ENCODE data around the gene C9orf50.

The C9orf50 gene

DNA sequence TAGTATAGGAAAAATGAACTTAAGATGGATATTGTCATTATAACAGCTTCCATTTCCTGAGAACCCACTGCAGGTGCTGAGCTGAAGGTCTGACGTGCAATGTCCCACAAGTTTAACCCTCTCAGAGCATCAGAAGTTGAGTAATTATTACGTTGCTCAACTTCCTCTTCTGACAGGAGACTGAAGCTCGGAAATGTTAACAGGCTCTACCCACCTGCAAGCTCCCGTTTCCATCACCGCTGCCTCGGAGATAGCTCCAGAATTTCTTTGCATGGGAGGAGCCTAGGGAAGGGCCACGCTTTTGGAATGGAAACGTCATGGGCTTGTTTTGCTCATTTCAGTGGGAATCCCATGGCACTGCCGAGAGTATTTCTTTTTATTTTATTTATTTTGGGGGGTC lies 4.0 kb upstream of the C9orf50 start:
- no peak for DNase-seq (ENCODE audit: low read depth)
- TF ChIP-seq, protein P1, sequence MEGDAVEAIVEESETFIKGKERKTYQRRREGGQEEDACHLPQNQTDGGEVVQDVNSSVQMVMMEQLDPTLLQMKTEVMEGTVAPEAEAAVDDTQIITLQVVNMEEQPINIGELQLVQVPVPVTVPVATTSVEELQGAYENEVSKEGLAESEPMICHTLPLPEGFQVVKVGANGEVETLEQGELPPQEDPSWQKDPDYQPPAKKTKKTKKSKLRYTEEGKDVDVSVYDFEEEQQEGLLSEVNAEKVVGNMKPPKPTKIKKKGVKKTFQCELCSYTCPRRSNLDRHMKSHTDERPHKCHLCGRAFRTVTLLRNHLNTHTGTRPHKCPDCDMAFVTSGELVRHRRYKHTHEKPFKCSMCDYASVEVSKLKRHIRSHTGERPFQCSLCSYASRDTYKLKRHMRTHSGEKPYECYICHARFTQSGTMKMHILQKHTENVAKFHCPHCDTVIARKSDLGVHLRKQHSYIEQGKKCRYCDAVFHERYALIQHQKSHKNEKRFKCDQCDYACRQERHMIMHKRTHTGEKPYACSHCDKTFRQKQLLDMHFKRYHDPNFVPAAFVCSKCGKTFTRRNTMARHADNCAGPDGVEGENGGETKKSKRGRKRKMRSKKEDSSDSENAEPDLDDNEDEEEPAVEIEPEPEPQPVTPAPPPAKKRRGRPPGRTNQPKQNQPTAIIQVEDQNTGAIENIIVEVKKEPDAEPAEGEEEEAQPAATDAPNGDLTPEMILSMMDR (conservative IDR thresholded peaks at IDR 0.05; ENCODE audit: low read depth, low read length): no peak
- no peak overlapping the region for H3K4me3 ChIP-seq (ENCODE audit: low read length)

DNA sequence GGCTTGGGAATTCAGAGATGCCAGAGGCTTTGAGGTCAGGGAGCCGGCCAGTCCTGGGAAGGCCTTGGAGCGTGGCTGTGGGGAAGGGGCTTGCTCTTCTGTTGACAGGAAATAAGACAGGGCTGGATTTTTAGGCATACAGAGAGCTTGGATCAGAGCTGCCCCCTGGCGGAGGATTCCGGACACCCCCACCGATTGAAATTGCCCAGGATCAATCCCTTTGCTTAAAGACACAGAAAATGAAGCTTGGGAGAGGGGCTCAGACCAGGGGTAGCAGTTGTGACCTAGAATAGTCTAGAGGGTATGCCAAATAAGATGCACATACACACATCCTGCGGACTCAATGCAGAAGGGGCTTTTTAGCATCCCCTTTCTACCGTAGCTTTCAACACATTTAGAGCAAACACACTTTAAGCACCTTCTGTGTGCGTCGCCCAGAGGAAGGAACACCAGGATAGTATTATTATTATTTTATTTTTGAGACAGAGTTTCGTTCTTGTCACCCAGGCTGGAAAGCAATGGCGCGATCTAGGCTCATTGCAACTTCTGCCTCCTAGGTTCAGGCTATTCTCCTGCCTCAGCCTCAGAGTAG lies 3.4 kb upstream of the C9orf50 start:
- TF ChIP-seq, protein P1 (conservative IDR thresholded peaks at IDR 0.05; ENCODE audit: low read depth, low read length): peak; percentile 92

DNA sequence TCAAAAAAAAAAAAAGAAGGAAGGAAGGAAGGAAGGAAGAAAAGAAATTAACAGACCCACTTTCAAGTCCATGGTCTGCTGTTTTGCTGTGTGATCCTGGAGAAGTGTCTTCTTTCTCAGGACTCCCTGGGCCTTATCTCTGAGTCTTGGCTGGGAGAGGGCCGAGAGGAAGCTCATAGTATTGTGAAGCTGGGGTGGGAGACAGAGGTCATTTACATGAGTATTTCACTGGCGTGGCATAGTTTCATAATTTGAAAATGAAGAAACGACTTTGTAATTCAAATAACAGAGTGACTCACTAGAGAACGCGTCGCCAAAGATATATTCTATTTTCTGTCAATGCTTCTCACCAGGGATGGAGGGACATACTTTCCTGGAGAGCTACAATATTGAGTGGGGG lies 2.4 kb upstream of the C9orf50 start:
- no peak for DNase-seq (ENCODE audit: low read depth)
- TF ChIP-seq, protein P1 (conservative IDR thresholded peaks at IDR 0.05; ENCODE audit: low read depth, low read length): no peak
- no peak overlapping the region for H3K4me3 ChIP-seq (ENCODE audit: low read length)

More for the DNA sequence above, 3.4 kb upstream of the C9orf50 start:
- H3K4me3 ChIP-seq (ENCODE audit: low read length): no peak overlapping the region
- no peak for DNase-seq (ENCODE audit: low read depth)

DNA sequence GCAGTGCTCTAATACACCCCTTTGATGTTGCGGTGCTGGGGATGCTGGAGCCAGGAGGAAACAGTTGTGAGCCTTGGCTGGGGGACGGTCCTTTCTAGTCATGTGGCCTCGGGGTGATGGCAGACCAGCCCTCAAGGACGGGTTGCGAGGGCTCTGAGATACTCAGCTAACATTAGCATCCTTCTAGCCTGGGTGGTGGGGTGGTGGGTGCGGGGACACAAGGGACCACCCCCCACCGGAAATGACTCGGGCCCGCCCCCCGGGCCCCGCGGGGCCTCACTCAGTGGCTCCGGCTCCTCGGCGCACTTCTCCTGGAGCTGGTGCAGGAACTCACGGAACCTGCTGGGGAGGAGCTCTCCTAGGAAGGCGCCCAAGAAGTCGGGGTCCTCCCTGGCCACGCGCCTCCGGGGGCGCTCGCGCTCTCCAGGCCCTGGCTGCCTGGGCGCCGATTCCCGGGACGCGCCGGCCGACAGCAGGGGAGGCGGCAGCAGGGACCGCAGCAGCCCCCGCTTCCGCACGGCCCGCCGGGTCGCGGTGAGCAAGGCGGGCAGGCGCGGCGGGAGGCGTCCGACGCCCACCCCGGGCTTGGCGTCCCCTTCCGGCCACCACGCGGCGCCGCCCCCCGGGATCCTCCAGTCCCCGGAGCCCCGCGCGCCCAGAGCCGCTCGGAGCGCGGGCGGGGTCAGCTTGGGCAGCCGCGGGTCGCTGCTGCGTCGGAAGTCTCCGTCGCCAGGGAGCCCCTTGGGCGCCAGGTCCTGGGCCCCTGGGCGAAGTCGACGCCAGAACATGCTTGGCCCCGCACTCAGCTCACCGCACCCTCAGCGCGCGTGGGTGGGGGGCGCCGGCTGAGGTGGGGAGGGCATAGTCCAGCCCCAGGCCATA lies 873 bp downstream of the C9orf50 start:
- TF ChIP-seq, protein P1 (conservative IDR thresholded peaks at IDR 0.05; ENCODE audit: low read depth, low read length): peak; percentile 32
- DNase-seq (ENCODE audit: low read depth): no peak
- H3K4me3 ChIP-seq (ENCODE audit: low read length): peak overlapping the region; percentile 48

DNA sequence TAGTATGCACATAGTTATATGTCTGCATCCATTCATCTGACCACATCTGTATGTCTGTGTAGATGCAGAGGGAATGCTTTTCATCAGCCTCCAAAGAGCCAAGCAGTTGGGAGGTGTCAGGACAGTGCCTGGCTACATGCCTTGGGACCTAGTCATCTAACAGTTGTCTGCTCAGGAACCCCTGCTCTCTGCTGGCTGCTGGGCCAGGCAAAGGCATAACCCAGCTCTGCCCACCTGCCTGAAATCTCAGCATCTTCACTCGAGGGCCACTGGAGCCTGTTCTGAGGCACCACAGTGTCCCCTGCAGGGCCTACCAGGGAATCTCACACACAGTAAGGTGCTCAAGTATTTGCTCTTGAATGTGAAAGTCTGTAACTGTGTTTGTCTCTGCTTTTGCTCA lies 3.7 kb downstream of the C9orf50 start:
- TF ChIP-seq, protein P1 (conservative IDR thresholded peaks at IDR 0.05; ENCODE audit: low read depth, low read length): peak; percentile 84
- DNase-seq (ENCODE audit: low read depth): no peak
- H3K4me3 ChIP-seq (ENCODE audit: low read length): no peak overlapping the region

DNA sequence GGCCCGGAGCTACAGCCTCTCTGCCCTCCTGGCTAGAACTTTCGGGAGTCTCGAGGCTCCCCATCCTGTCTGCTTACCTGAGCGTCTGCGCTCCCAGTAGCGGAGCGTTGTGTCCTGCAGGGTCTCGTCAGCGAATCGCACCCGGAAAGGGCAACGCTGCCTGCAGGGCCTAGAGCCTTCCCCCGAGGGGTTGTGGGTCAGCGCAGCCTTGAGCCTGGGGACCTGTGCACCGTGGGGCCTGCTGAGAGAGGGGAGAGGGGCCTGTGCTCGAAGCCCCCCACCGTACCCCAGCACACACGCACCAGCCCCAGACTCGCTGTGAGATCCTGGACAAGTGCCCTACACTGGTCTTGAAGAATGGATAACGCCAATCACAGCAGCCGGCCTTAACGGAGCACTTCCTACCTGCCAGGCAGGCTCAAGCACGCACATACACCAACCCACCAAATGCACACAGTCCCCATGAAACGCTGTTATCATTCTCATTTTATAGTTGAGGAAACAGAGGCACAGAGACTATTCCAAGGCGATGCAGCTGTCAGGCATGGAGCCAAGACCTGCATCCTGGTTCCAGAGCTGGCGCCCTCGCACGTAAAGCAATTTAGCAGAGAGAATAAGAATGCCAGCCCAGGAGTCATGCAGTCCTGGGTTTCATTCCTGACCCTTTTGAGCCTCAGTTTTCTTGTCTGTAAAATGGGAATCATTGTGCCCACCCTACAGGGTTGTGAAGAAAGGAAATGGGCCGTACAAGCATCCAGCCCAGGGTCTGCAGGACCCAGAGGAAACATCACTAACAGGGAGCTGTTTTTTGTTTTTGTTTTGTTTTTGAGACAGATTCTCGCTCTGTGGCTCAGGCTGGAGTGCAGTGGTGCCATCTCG lies 5.3 kb downstream of the C9orf50 start:
- DNase-seq (ENCODE audit: low read depth): no peak
- H3K4me3 ChIP-seq (ENCODE audit: low read length): no peak overlapping the region
- TF ChIP-seq, protein P1 (conservative IDR thresholded peaks at IDR 0.05; ENCODE audit: low read depth, low read length): no peak
